GM23338 (cell line): ENCODE measurements around the gene HUS1. TPM values are rescaled to one million over a fixed set of nuclear protein-coding genes. Genes with fewer than 3 reads are reported as not detected.

ENCODE experiments used
- ATAC-seq: fragments of 200-7000 bp; cut with Tn5 transposase; 3 replicates; pipeline ENCODE4 v1.9.1; 2020
- DNase-seq: peaks from one replicate; pipeline ENCODE4 v3.0.0-alpha.2; 2015; ENCODE audit warnings: low spot score
- H2AFZ ChIP-seq: fragments of 200-600 bp; sonication (generic); 2 replicates; pipeline ENCODE4 v1.8.0; 2016; ENCODE audit warnings: antibody characterized with exemption, mild to moderate bottlenecking, moderate library complexity
- H3F3A ChIP-seq: fragments of 200-600 bp; sonication (generic); replicated peaks from 2 replicates; pipeline ENCODE4 v1.8.0; 2017; ENCODE audit warnings: antibody characterized with exemption, mixed run types, low read depth
- H3K27ac ChIP-seq: fragments of 200-600 bp; sonication (generic); 2 replicates; pipeline ENCODE4 v1.6.1; 2016; ENCODE audit warnings: low read depth
- H3K27me3 ChIP-seq: fragments of 200-600 bp; sonication (generic); 2 replicates; pipeline ENCODE4 v1.8.0; 2016; ENCODE audit warnings: mild to moderate bottlenecking, mixed run types, moderate library complexity; ENCODE audit not compliant: insufficient read depth
- H3K36me3 ChIP-seq: fragments of 200-600 bp; sonication (generic); 2 replicates; pipeline ENCODE4 v1.8.0; 2016; ENCODE audit warnings: mild to moderate bottlenecking; ENCODE audit not compliant: insufficient read depth
- H3K4me1 ChIP-seq: fragments of 200-600 bp; sonication (generic); 2 replicates; pipeline ENCODE4 v1.8.0; 2016; ENCODE audit warnings: mild to moderate bottlenecking, moderate library complexity; ENCODE audit not compliant: insufficient read depth
- H3K4me2 ChIP-seq: fragments of 200-600 bp; sonication (generic); 2 replicates; pipeline ENCODE4 v1.7.1; 2017; ENCODE audit warnings: mixed run types
- H3K4me3 ChIP-seq: fragments of 200-600 bp; sonication (generic); 2 replicates; pipeline ENCODE4 v1.6.1; 2016; ENCODE audit warnings: mixed run types
- H3K79me2 ChIP-seq: fragments of 200-600 bp; sonication (generic); replicated peaks from 2 replicates; pipeline ENCODE4 v1.8.0; 2017; ENCODE audit warnings: mild to moderate bottlenecking; ENCODE audit not compliant: insufficient read depth
- H3K9me2 ChIP-seq: fragments of 200-600 bp; sonication (generic); 2 replicates; pipeline ENCODE4 v1.8.0; 2017; ENCODE audit not compliant: insufficient read depth
- H4K20me1 ChIP-seq: fragments of 200-600 bp; sonication (generic); replicated peaks from 2 replicates; pipeline ENCODE4 v1.8.0; 2017; ENCODE audit warnings: mild to moderate bottlenecking; ENCODE audit not compliant: insufficient read depth
- H3K27ac Mint-ChIP-seq: 2 replicates; pipeline ENCODE4 v1.8.0; 2020; ENCODE audit warnings: inconsistent platforms, mild to moderate bottlenecking, moderate library complexity, mixed read lengths
- H3K27me3 Mint-ChIP-seq: 3 replicates; pipeline ENCODE4 v1.8.0; 2022; ENCODE audit warnings: low read depth, mild to moderate bottlenecking, moderate library complexity, mixed read lengths, inconsistent platforms; ENCODE audit not compliant: insufficient read depth, poor library complexity
- H3K36me3 Mint-ChIP-seq: 3 replicates; pipeline ENCODE4 v1.8.0; 2021; ENCODE audit warnings: low read depth, mild to moderate bottlenecking, inconsistent platforms, moderate library complexity, mixed read lengths
- H3K4me1 Mint-ChIP-seq: 3 replicates; pipeline ENCODE4 v1.8.0; 2020; ENCODE audit warnings: mild to moderate bottlenecking, inconsistent platforms, mixed read lengths
- H3K4me3 Mint-ChIP-seq: 3 replicates; pipeline ENCODE4 v1.8.0; 2021; ENCODE audit warnings: moderate library complexity, mild to moderate bottlenecking, inconsistent platforms, mixed read lengths
- H3K9me3 Mint-ChIP-seq: 3 replicates; pipeline ENCODE4 v1.8.0; 2020; ENCODE audit warnings: moderate library complexity, mild to moderate bottlenecking, inconsistent platforms, mixed read lengths
- CREB1 ChIP-seq: fragments of 250-450 bp; sonication (Bioruptor Pico); IDR thresholded peaks from 2 replicates; pipeline ENCODE4 v1.5.0; 2020; ENCODE audit warnings: low read depth, mild to moderate bottlenecking, moderate library complexity
- EZH2 ChIP-seq: fragments of 200-600 bp; sonication (generic); IDR thresholded peaks from one replicate; pipeline ENCODE4 v1.8.0; 2017; ENCODE audit warnings: antibody characterized with exemption, mild to moderate bottlenecking, low read depth; ENCODE audit not compliant: unreplicated experiment
- JUNB ChIP-seq: IDR thresholded peaks from one replicate; pipeline ENCODE4 v1.6.1; 2016; ENCODE audit warnings: antibody characterized with exemption; ENCODE audit not compliant: unreplicated experiment
- NANOG ChIP-seq: IDR thresholded peaks from 2 replicates; pipeline ENCODE4 v1.6.1; 2016; ENCODE audit warnings: antibody characterized with exemption, borderline replicate concordance
- POLR2AphosphoS5 ChIP-seq: IDR thresholded peaks from 2 replicates; pipeline ENCODE4 v1.6.1; 2016; ENCODE audit warnings: antibody characterized with exemption, low read depth
- STAT1 ChIP-seq: IDR thresholded peaks from one replicate; pipeline ENCODE4 v1.6.1; 2016; ENCODE audit warnings: antibody characterized with exemption; ENCODE audit not compliant: unreplicated experiment
- ZNF331 ChIP-seq: fragments of 250-450 bp; sonication (Bioruptor Pico); IDR thresholded peaks from 2 replicates; pipeline ENCODE4 v1.5.0; 2020; ENCODE audit warnings: low read depth, mild to moderate bottlenecking, moderate library complexity
- ZNF462 ChIP-seq: fragments of 250-450 bp; sonication (Bioruptor Pico); IDR thresholded peaks from 2 replicates; pipeline ENCODE4 v1.5.0; 2020; ENCODE audit warnings: mild to moderate bottlenecking, moderate library complexity
- polyA plus RNA-seq: library from polyadenylated mRNA; unstranded; fragments of >200 nt; fragmentation: Nextera tagmentation; extraction: Ambion mirVana; gene quantifications from 2 replicates; pipeline ENCODE4 v1.2.1, GENCODE V29; 2016
- total RNA-seq: library from RNA; depleted of rRNA; stranded (reverse); fragments of >200 nt; shearing (Covaris generic); gene quantifications from 2 replicates; pipeline ENCODE4 v1.2.3, GENCODE V29; 2014
- TF ChIP-seq, protein P1 (sequence below): IDR thresholded peaks from one replicate; pipeline ENCODE4 v1.6.1; 2018; ENCODE audit warnings: antibody characterized with exemption; ENCODE audit not compliant: unreplicated experiment

Gene HUS1
- total and polyA plus RNA-seq, 2 experiments from 2014 or later: 14.9 to 29.7 TPM

DNA sequence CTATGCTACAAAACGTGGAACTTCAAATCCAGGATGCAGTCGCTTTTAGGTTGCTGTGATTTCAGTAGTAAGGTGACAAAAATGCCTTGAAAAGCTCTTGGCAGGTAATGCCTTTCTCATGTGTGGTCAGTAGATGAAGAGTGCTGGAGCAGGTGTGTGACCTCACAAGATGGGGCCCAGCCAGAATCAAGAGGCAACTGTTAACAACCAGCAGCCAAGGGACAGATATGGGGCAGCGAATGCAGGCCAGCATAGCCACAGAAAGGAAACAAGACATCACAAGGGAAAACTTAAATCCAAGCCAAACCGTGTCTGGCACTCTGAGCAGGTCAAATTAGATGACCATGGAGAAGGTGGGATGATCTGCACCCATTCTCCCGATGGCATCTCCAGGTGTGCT is 12.3 kb downstream of the HUS1 start (continued):
- TF ChIP-seq, protein P1, sequence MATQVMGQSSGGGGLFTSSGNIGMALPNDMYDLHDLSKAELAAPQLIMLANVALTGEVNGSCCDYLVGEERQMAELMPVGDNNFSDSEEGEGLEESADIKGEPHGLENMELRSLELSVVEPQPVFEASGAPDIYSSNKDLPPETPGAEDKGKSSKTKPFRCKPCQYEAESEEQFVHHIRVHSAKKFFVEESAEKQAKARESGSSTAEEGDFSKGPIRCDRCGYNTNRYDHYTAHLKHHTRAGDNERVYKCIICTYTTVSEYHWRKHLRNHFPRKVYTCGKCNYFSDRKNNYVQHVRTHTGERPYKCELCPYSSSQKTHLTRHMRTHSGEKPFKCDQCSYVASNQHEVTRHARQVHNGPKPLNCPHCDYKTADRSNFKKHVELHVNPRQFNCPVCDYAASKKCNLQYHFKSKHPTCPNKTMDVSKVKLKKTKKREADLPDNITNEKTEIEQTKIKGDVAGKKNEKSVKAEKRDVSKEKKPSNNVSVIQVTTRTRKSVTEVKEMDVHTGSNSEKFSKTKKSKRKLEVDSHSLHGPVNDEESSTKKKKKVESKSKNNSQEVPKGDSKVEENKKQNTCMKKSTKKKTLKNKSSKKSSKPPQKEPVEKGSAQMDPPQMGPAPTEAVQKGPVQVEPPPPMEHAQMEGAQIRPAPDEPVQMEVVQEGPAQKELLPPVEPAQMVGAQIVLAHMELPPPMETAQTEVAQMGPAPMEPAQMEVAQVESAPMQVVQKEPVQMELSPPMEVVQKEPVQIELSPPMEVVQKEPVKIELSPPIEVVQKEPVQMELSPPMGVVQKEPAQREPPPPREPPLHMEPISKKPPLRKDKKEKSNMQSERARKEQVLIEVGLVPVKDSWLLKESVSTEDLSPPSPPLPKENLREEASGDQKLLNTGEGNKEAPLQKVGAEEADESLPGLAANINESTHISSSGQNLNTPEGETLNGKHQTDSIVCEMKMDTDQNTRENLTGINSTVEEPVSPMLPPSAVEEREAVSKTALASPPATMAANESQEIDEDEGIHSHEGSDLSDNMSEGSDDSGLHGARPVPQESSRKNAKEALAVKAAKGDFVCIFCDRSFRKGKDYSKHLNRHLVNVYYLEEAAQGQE: no peak
- TF ChIP-seq CREB1 (CRISPR knock-in tag) (no peak), JUNB (no peak), ZNF331 (CRISPR knock-in tag) (no peak)

GRCh38 chr7:47965456-47965855 is 14.0 kb downstream of the HUS1 start:
- DNase-seq: no peak
- Histone ChIP-seq H3K27ac (no peak overlapping the region), H3K4me2 (no peak overlapping the region), H4K20me1 (peaks cover 3% of the 10 kb centered on the region; the same call in 1 of the 2 replicates), H3F3A (no peaks in the 10 kb centered on the region), H3K36me3 (peaks cover 60% of the 10 kb centered on the region), H3K9me2 (no peaks in the 10 kb centered on the region; the same call in 1 of the 2 replicates), H2AFZ (no peak overlapping the region), H3K4me3 (no peak overlapping the region), H3K4me1 (no peaks in the 10 kb centered on the region), H3K79me2 (0 out of 2 replicates have a peak, but pooled peaks cover 3% of the 10 kb centered on the region), H3K27me3 (no peaks in the 10 kb centered on the region)
- peaks cover 4% of the 10 kb centered on the region; the same call in 1 of the 3 replicates for H3K9me3 Mint-ChIP-seq
- no peak overlapping the region for H3K27ac Mint-ChIP-seq
- H3K36me3 Mint-ChIP-seq: peaks cover 95% of the 10 kb centered on the region
- peaks cover 15% of the 10 kb centered on the region for H3K4me1 Mint-ChIP-seq
- no peak overlapping the region for H3K4me3 Mint-ChIP-seq
- H3K27me3 Mint-ChIP-seq: peaks cover 5% of the 10 kb centered on the region
- no peak for ATAC-seq
- TF ChIP-seq, protein P1: no peak
- TF ChIP-seq POLR2AphosphoS5 (no peak), ZNF331 (CRISPR knock-in tag) (no peak), ZNF462 (CRISPR knock-in tag) (no peak), NANOG (no peak), EZH2 (no peak), CREB1 (CRISPR knock-in tag) (no peak), JUNB (no peak), STAT1 (no peak)
